ENCODE measurements around the gene TFRC. TPM values are rescaled to one million over a fixed set of nuclear protein-coding genes. Genes with fewer than 3 reads are reported as not detected.
"Not testable (repeated sequence)": the region's sequence is repeated elsewhere in the genome, so short reads cannot be mapped to it uniquely, and the experiment has no call there.

The TFRC gene
- total RNA-seq, 4 donors from 2014 or later, result 102 to 200 (median 126) TPM

- Histone ChIP-seq H3K27me3 (no peaks in the 10 kb centered on the region), H3K9me3 (no peaks in the 10 kb centered on the region), H3K4me1 (peaks cover 0 to 7% (median 2%) of the 10 kb centered on the region in 4 donors), H3K4me3 (no peak overlapping the region), H3K27ac (no peak overlapping the region), H3K36me3 (no peaks in the 10 kb centered on the region)
- DNase-seq, result no peak
- TF ChIP-seq POLR2A (IDR thresholded peaks at IDR 0.05) (no peak), CTCF (IDR thresholded peaks at IDR 0.05) (no peak)
These were observed 30.1 kb upstream of the TFRC start for GRCh38 chr3:196111939-196112386.

- DNase-seq, result peak in 2 of 3 donors; percentile 81 to 83
- peak in 2 of 6 experiments; percentile 24 to 29 for TF ChIP-seq CTCF (IDR thresholded peaks at IDR 0.05)
- peak; percentile 15 to 32 for TF ChIP-seq POLR2A (IDR thresholded peaks at IDR 0.05)
- Histone ChIP-seq H3K27ac (peak overlapping the region in 3 of 4 donors; percentile 59 to 86 (median 60)), H3K9me3 (no peaks in the 10 kb centered on the region), H3K4me3 (no peak overlapping the region), H3K27me3 (no peaks in the 10 kb centered on the region), H3K4me1 (peaks cover 0 to 5% (median 0%) of the 10 kb centered on the region in 4 donors), H3K36me3 (no peaks in the 10 kb centered on the region)
These were observed 26.3 kb upstream of the TFRC start for GRCh38 chr3:196108075-196108743.

GRCh38 chr3:196104707-196105106, 22.8 kb upstream of the TFRC start:
- not testable (repeated sequence) for H3K9me3 ChIP-seq, H3K36me3 ChIP-seq, DNase-seq, H3K4me1 ChIP-seq, H3K4me3 ChIP-seq, H3K27me3 ChIP-seq, H3K27ac ChIP-seq

DNA sequence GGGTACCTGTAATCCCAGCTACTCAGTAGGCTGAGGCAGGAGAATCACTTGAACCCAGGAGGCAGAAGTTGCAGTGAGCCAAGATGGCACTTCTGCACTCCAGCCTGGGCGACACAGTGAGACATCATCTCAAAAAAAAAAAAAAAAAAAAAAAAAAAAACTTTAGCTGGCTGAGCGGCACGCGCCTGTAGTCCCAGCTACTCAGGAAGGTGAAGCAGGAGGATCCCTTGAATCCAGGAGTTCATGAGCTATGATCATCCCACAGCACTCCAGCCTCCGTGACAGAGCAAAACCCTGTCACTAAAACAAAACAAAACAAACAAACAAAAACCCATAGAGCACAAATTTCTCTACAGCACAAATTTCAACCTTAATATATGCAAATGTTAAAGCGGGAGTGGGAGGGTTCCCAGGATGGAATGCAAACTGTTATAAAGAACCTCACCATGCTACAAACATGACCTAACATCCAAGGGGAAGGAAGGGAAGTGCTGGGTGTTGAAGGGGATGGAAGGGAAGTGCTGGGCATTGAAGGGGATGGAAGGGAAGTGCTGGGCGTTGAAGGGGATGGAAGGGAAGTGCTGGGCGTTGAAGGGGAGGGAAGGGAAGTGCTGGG, 16.6 kb upstream of the TFRC start:
- not testable (repeated sequence) for H3K4me1 ChIP-seq, H3K36me3 ChIP-seq, H3K4me3 ChIP-seq, DNase-seq, H3K9me3 ChIP-seq, H3K27me3 ChIP-seq
- peak overlapping the region in 2 of 4 donors; percentile 64 to 72 for H3K27ac ChIP-seq

GRCh38 chr3:196097373-196098154, 15.7 kb upstream of the TFRC start:
- peaks cover 0 to 10% (median 2%) of the 10 kb centered on the region in 4 donors for H3K4me1 ChIP-seq
- no peaks in the 10 kb centered on the region for H3K27me3 ChIP-seq
- DNase-seq, result peak in 1 of 3 donors; percentile 62
- no peaks in the 10 kb centered on the region for H3K36me3 ChIP-seq
- H3K4me3 ChIP-seq, result no peak overlapping the region
- no peak for TF ChIP-seq POLR2A (IDR thresholded peaks at IDR 0.05)
- peak overlapping the region in 3 of 4 donors; percentile 64 to 73 (median 70) for H3K27ac ChIP-seq
- H3K9me3 ChIP-seq, result no peaks in the 10 kb centered on the region

GRCh38 chr3:196096382-196096953, 14.6 kb upstream of the TFRC start:
- H3K27ac ChIP-seq, result peak overlapping the region; percentile 62 to 73 (median 67)
- H3K27me3 ChIP-seq, result no peaks in the 10 kb centered on the region
- no peak for TF ChIP-seq POLR2A (IDR thresholded peaks at IDR 0.05)
- no peak for TF ChIP-seq CTCF (IDR thresholded peaks at IDR 0.05)
- H3K4me3 ChIP-seq, result no peak overlapping the region
- no peaks in the 10 kb centered on the region for H3K9me3 ChIP-seq
- DNase-seq, result peak; percentile 28 to 74 (median 57)
- no peaks in the 10 kb centered on the region for H3K36me3 ChIP-seq
- peaks cover 0 to 10% (median 2%) of the 10 kb centered on the region in 4 donors for H3K4me1 ChIP-seq
